Eye (tissue), 1 donor: ENCODE measurements around the gene WNT3A.

Source experiments
- DNase-seq: peaks from one replicate; pipeline ENCODE4 v3.0.0-alpha.2; 2015

Gene WNT3A

GRCh38 chr1:228031276-228031995 is 24.6 kb downstream of the WNT3A start:
- DNase-seq: no peak

DNA sequence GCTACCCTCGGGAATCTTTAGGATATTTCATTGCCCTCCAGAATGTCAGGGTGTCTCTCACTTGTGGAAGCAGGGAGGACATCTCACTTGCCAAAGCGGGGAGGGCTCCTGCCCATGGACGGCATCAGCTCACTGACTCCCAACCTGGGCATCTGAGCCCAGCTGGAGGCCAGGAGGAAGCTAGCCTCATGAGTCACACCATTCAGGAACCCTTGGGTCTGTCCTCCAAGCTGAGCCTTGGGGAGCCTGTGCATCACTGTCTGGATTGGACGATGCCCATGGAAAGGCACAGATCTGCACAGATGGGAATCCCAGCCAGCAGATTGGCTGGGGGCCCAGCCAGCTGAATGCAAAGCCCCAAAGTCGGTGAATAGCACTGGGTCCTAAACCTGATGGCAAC is 25.2 kb downstream of the WNT3A start:
- no peak for DNase-seq

GRCh38 chr1:228033376-228033775 is 26.6 kb downstream of the WNT3A start:
- no peak for DNase-seq

DNA sequence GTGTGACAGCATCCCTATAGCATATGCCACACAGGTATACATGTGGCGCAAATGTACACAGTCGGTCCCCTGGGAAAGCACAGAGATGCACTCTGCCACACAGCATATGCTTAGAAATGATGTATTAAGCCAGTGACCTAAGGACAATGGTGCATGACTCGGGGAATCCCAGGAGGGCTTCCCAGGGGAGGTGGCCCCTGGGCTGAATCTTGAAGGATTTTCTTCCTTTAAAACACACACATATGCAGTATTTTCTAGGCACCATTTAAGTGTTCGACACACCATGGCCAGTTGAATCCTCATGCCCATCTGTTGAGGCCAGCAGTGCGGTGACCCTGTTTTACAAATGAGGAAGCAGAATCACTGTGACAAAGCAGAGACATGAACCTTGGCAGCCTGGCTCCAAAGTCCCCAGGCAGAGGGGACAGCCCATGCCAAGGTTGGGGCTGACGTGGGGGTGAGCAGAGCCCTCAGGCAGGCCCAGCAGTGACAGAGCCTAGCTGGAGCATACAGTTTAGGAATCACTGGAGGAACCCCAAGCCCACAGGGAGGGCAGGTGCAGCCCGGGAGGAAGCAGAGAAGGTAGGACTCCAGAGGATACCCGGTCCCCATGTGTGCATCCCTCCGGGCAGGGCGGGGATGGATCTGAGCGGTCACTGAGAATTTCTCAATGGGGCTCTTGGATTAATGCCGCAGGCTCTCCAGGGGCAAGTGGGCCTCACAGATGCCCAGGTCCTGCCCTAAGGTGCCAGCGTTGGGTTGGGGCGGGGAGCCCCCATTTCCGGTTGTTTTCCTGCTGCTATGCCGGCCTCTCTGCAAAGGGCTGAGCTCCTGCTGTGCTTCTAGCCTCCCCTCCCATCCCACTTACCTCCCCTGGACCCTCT is 28.4 kb downstream of the WNT3A start:
- no peak for DNase-seq

DNA sequence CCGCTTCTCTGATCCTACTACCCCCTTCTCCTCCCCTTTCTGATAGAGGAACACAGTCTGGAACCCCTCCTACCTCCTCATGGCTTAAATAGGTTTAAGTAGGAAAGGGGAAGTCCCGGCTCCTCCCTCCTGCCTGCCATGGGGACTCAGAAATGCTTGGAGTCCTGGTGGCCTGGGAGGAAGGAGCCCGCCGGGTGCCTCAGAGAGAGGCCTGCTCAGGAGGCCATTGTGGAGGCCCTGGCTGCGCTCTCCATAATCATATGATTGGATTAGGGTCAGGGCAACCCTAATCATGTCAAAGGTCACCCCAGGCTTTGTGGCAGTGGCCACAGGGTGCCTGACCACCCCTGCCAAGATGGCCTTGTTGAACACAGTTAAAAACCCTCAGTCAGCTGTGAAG is 29.0 kb downstream of the WNT3A start:
- no peak for DNase-seq

DNA sequence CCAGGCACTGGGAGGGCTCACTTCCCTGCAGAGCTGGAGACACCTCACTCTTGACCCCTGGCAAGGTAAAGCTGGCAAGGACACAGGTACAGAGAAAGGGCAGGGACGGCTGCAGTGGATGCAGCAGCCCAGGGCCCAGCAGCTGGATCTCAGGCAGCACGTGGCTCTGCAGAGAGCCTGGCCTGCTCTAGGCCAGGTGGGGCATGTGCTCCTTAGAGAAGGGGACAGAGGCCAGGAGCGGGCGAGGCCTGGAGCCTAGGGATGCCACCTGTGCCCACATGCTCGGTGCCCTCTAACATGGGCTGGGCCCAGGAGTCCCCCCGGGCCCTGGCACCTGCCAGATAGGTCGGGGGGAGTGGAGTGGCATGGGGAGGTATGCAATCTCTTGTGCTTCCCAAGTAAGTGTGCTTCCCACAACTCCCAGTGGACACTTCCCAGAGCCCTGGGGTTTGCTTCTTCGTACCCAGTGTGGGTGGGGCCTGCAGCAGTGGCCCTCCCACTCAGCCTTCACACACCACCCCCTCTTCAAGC is 30.0 kb downstream of the WNT3A start:
- DNase-seq: no peak

DNA sequence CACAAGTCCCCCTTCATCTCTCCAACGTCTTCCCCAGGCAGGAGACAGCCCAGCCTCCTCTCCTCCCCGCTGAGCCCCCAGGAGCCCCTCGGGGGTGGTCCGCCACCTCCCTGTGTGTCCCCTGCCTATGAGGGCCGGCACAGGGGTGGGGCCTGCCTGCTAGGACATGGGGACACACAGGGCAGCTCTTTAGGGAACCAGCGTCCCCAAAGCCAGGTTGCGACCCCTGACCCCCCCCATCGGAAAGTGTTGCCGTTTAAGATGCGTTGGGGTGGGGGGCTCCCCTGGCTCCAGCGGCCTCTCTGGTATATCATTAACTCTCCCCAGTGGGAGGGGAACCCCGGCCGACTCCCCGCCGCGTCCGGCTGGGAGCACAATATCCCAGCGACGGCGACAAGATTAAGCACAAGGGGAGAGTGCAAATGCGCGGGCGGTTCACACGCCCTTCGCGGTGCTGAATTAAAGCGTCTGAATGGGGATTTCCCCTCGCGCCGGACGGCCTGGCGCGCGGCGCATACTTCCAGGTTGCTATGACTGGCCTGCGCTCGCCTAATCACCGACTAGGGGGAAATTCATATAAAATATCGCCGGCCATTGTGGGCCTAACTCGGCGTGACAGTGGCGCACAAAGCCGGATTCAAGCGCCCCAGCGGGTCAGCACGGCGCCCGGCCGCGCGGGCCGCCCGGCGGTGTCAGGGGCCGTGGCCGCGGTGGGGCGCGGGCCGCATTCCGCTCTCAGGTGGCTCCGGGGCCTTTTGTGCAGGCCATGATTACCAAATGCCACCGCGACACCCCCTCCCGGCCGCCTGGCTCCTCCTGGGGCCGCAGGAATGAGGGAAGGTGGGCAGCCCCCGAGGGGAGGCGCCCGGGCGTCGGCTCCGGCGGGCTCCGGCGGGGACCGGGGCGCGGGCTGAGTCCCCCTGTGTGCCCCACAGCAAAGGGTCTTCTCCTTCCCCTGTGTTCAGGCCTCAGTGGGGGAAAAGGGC is 30.9 kb downstream of the WNT3A start:
- DNase-seq: peak; percentile 68

- DNase-seq: no peak
These were observed 31.7 kb downstream of the WNT3A start for GRCh38 chr1:228038387-228039005.

DNA sequence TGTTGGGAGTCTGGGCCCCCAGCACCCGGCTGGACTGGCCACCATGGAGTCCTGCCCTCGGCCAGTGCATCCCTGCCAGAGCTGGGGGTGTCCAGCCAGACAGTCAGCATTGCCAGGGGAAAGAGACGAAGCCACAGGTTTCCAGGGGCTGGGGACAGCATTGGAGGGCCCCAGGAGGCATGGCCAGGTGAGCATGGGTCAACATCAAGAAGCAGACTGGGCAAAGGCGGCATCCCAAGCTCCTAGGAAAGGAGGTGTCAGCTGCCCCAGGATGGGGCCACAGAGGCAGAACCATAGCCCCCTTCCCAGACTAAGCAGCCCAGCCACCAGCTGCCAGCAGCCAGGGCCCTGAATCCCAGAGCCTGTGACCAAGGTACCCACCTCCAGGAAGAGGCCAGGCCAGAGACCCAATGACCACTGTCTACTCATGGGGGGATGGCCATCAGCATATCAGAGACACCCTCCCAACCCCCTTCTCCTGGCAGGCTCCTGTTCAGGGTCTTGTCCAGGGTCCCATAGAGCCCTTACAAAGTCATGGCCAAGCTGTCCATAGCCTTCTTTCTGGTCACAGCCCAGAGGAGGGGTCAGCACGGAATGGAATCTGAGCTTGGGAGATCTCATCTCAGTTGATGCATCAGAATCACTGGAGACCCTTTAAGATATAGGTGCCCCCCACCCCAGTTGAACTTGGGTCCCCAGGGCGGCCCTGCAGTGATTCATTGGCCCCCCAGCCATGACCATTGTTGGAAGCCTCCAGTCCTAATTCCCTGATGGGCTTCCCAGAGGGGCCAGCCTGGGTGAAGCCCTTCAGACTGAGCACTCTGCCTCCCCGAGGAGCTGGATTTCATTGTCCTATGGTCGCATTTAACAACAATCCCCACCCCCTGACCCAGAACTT is 32.5 kb downstream of the WNT3A start:
- DNase-seq: no peak

DNA sequence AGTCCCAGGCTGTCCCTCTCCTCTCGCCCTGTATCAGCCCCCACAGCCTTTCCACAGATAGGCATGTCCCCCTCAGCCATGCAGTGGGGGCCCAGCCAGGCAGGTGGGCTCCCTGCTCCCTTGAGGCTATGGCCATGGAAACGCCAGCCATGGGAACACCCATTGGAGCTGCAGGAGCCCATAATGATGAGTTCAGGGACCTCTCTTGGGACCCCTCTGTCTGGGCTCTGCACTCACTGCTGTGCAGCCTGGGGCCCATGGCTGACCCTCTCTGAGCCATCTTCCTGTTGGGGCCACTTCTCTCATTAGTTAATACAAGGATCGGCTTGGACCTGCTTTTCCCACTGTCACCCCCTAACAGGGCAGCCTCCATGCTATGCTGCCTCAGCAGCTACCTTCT is 33.2 kb downstream of the WNT3A start:
- DNase-seq: no peak

DNA sequence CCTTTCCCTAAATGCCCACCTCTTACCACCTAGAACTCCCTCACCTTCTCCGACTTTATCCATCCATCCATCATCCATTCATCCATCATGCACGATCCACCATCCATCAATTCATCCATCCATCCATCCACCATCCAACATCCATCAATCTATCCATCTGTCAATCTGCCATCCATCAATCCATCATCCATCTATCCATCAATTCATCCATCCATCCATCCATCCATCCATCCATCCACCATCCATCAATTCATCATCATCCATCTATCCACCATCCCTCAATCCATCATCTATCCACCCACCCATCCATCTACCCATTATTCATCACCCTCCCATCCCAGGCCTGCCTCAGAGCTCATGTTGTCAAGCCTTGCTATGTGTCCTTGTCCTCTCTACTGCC is 34.5 kb downstream of the WNT3A start:
- no peak for DNase-seq

- no peak for DNase-seq
These were observed 35.7 kb downstream of the WNT3A start for GRCh38 chr1:228042508-228042907.

DNA sequence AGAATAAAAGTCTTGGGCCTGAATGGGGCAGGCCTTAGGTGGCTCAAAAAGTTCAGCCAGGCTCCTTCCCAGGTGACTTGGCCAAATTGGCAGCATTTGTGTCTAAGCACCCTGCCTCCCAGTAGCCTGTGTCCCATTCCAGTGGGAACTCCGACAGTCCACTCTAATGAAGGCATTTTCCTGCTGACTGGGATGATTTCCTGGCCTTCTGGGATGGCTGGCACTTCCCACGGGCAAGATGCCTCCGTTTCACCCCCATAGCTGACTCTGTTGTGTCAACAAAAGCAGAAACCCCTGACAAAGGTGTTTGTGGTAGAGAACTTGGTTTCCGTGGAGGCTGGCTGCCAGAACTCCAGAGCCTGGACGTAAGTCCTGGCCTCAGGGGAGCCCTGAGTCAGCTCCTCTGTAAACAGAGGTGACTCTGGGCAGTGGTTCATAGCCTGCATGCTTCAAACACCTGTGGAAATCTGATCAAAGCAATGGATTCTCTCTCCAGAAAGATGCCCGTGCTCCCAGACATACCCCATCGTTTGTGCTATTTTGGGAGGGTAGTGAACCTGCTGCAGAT is 36.6 kb downstream of the WNT3A start:
- DNase-seq: no peak

GRCh38 chr1:228044961-228045360 is 38.2 kb downstream of the WNT3A start:
- no peak for DNase-seq

GRCh38 chr1:228045405-228045804 is 38.6 kb downstream of the WNT3A start:
- DNase-seq: no peak

- DNase-seq: no peak
These were observed 39.1 kb downstream of the WNT3A start for GRCh38 chr1:228045871-228046270.

DNA sequence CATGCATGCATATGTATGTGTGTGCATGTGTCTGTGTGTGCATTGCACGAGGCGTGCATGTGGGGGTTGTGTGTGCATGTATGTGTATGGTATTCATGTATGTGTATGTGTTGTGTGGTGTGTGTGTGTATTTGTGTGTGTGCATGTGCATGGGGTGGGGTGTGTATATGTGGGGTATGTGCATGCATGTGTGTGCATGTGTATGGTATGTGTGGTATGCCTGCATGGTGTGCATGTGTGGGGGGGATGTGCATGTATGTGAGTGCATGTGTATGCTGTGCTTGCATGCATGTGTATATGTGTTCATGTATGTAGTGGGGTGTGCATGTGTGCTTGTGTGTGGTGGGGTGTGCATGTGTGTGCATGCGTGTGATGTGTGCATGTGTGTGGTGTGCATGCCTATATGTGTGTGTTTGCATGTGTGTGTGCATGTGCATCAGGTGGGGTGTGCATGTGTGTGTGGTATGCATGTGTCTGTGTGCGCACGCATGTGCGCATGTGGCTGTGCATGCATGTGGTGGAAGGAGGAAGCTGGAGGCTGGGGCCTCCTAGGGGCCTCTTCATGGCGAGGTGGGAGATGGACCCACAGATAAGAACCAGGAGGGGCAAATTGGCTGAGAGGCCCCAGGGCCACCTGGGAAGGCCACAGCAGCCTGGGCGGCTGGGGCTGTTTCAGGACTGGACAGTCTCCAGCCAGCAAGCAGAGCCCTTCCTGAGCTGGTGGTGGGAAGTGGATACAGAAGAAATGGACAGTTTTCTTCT is 39.8 kb downstream of the WNT3A start:
- no peak for DNase-seq

GRCh38 chr1:228047183-228047466 is 40.3 kb downstream of the WNT3A start:
- DNase-seq: no peak

DNA sequence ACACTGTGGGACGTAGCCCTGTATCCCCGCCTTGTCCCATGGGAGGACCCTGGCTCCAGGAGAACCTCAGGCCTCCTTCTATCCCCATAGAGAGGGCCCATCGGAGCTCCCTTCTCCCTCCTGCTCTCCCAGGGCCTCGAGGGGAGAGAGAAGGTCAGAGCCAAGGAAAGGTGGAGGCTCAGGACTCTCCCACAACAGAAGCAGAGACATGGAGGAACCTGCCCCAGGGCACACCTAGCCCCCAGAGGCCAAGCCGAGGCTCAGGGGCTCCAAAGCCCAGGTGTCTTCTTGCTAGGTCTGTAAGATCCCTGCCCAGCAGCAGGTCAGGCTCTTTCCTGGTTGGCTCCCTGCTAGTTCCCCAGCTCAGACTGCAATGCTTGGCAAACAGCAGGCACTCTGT is 41.3 kb downstream of the WNT3A start:
- no peak for DNase-seq

- no peak for DNase-seq
These were observed 42.0 kb downstream of the WNT3A start for GRCh38 chr1:228048659-228049298.
